Liver (tissue), 3 donors: Measurements from ENCODE around the gene ST7.

ENCODE experiments used
- ATF3 ChIP-seq: IDR thresholded peaks from 2 replicates; pipeline ENCODE4 v1.6.1; 2016; ENCODE audit warnings: antibody characterized with exemption
- CTCF ChIP-seq: fragments of 150-350 bp; IDR thresholded peaks from 2 replicates; pipeline ENCODE4 v1.5.1; 2017; ENCODE audit warnings: improper control_type of control experiment, low read depth, low read length; ENCODE audit not compliant: missing input control
- EGR1 ChIP-seq, 2 donors: IDR thresholded peaks; 2 replicates each; pipeline ENCODE4 v1.6.1; 2016 to 2018; ENCODE audit warnings: antibody characterized with exemption in 2 of 2, low read depth in 2 of 2
- FOXA1 ChIP-seq: IDR thresholded peaks from 2 replicates; pipeline ENCODE4 v1.6.1; 2016; ENCODE audit warnings: antibody characterized with exemption
- GABPA ChIP-seq, 2 donors: IDR thresholded peaks in 1 of 2; conservative IDR thresholded peaks in 1 of 2; 2 replicates each; pipeline ENCODE4 v1.6.1; 2016; ENCODE audit warnings: antibody characterized with exemption in 2 of 2, mild to moderate bottlenecking in 1 of 2, moderate library complexity in 1 of 2
- HNF4G ChIP-seq: IDR thresholded peaks from 2 replicates; pipeline ENCODE4 v1.6.1; 2016; ENCODE audit warnings: antibody characterized with exemption
- JUND ChIP-seq, 2 donors: IDR thresholded peaks; 2 replicates each; pipeline ENCODE4 v1.6.1; 2016; ENCODE audit warnings: antibody characterized with exemption in 2 of 2
- MAX ChIP-seq: IDR thresholded peaks from 2 replicates; pipeline ENCODE4 v1.6.1; 2016; ENCODE audit warnings: antibody characterized with exemption
- NR2F2 ChIP-seq: IDR thresholded peaks from 2 replicates; pipeline ENCODE4 v1.6.1; 2016; ENCODE audit warnings: antibody characterized with exemption
- RAD21 ChIP-seq, 2 donors: IDR thresholded peaks; 2 replicates each; pipeline ENCODE4 v1.6.1; 2016; ENCODE audit warnings: antibody characterized with exemption in 2 of 2, mild to moderate bottlenecking in 2 of 2
- REST ChIP-seq: IDR thresholded peaks from 2 replicates; pipeline ENCODE4 v1.6.1; 2016; ENCODE audit warnings: antibody characterized with exemption, mild to moderate bottlenecking
- SP1 ChIP-seq: IDR thresholded peaks from 2 replicates; pipeline ENCODE4 v1.6.1; 2018; ENCODE audit warnings: antibody characterized with exemption, mild to moderate bottlenecking
- YY1 ChIP-seq: IDR thresholded peaks from 2 replicates; pipeline ENCODE4 v1.6.1; 2016; ENCODE audit warnings: antibody characterized with exemption, mild to moderate bottlenecking
- ZBTB33 ChIP-seq: IDR thresholded peaks from 2 replicates; pipeline ENCODE4 v1.6.1; 2016; ENCODE audit warnings: antibody characterized with exemption
- donor health status: healthy.
- donor health status: healthy.

- TF ChIP-seq CTCF (no peak), ATF3 (no peak), EGR1 (IDR thresholded peaks at IDR 0.05; ENCODE audit: low read depth in 2 of 2) (no peak), JUND (IDR thresholded peaks at IDR 0.05) (no peak), YY1 (no peak), RAD21 (IDR thresholded peaks at IDR 0.05) (no peak), MAX (no peak), REST (no peak), HNF4G (no peak), NR2F2 (no peak), FOXA1 (no peak), ZBTB33 (no peak), GABPA (IDR thresholded peaks at IDR 0.05 in 1 of 2, conservative IDR thresholded peaks at IDR 0.05 in 1 of 2) (no peak), SP1 (no peak)
These were observed 202.4 kb downstream of the ST7 start for GRCh38 chr7:117155694-117156093.
